GM13977 (cell line): ENCODE measurements around the gene PDILT.
"Not testable (repeated sequence)": the region's sequence is repeated elsewhere in the genome, so short reads cannot be mapped to it uniquely, and the experiment has no call there.

Experiments
- DNase-seq: peaks from one replicate; pipeline ENCODE4 v3.0.0; 2012; ENCODE audit warnings: low spot score
- CTCF ChIP-seq: IDR thresholded peaks from 2 replicates; pipeline ENCODE4 v1.5.1; 2012; ENCODE audit warnings: mild to moderate bottlenecking, control low read depth; ENCODE audit not compliant: insufficient read depth; ENCODE audit errors: extremely low read depth, missing control alignments
- in situ Hi-C: fragments of 300-500 bp; cut with MboI; formaldehyde crosslinking; loops from one replicate; pipeline ENCODE4 v1.12.0; 2022; ENCODE audit warnings: low sequenced_read_pairs, low pct_unique_long_range_greater_than_20kb, mixed read lengths, inconsistent platforms; ENCODE audit not compliant: unreplicated experiment

Gene PDILT

GRCh38 chr16:20424129-20424866, 19.8 kb upstream of the PDILT start:
- DNase-seq = no peak
- in situ Hi-C loops = loop anchor here (25.0 kb wide), 1 partner anchor 288 kb away; no protein-coding TSS in a partner anchor
- TF ChIP-seq CTCF = no peak

- in situ Hi-C loops = loop anchor here (25.0 kb wide), 1 partner anchor 289 kb away; no protein-coding TSS in a partner anchor
- not testable (repeated sequence) for DNase-seq
Observed at GRCh38 chr16:20423772-20424128, 19.2 kb upstream of the PDILT start.

- in situ Hi-C loops = loop anchor here (25.0 kb wide), 1 partner anchor 291 kb away; no protein-coding TSS in a partner anchor
Observed at GRCh38 chr16:20421748-20422147, 17.2 kb upstream of the PDILT start.

GRCh38 chr16:20419093-20419492, 14.6 kb upstream of the PDILT start:
- in situ Hi-C loops = loop anchor here (25.0 kb wide), 1 partner anchor 293 kb away; no protein-coding TSS in a partner anchor
- DNase-seq = not testable (repeated sequence)

More at GRCh38 chr16:20421748-20422147, 17.2 kb upstream of the PDILT start:
- DNase-seq = not testable (repeated sequence)

GRCh38 chr16:20415541-20415940, 11.0 kb upstream of the PDILT start:
- no peak for TF ChIP-seq CTCF
- DNase-seq = no peak
- in situ Hi-C loops = loop anchor here (25.0 kb wide), 1 partner anchor 297 kb away; no protein-coding TSS in a partner anchor

- DNase-seq = no peak
- TF ChIP-seq CTCF = no peak
- in situ Hi-C loops = loop anchor here (25.0 kb wide), 1 partner anchor 301 kb away; no protein-coding TSS in a partner anchor
Observed at GRCh38 chr16:20411055-20411454, 6.5 kb upstream of the PDILT start.

- no peak for TF ChIP-seq CTCF
- in situ Hi-C loops = loop anchor here (25.0 kb wide), 1 partner anchor 302 kb away; no protein-coding TSS in a partner anchor
- peak; percentile 53 for DNase-seq
Observed at GRCh38 chr16:20410121-20410723, 5.7 kb upstream of the PDILT start.

GRCh38 chr16:20409398-20410120, 5.0 kb upstream of the PDILT start, which contains the start of gene ACSM5:
Gene ACSM5 (plus strand): TSS chr16:20409534. CDS start chr16:20411485, 1,951 bp downstream.
- in situ Hi-C loops = loop anchor here (25.0 kb wide), 1 partner anchor 303 kb away; no protein-coding TSS in a partner anchor
- TF ChIP-seq CTCF = no peak
- DNase-seq = no peak
